Stimulated activated CD4-positive, alpha-beta T cell treated with anti-CD3 and anti-CD28 coated beads, Interleukin-15, amount 100 ng/mL, for 48 hours (primary cell): ENCODE data around the gene ADAMTSL4.
"Not testable (repeated sequence)": the region's sequence is repeated elsewhere in the genome, so short reads cannot be mapped to it uniquely, and the experiment has no call there.

Source experiments
- DNase-seq, 2 donors: peaks; one replicate each; pipeline ENCODE4 v3.0.0-alpha.2; 2020; ENCODE audit warnings: low read depth in 2 of 2

Gene ADAMTSL4

GRCh38 chr1:150555198-150555970, 6.2 kb downstream of the ADAMTSL4 start:
- DNase-seq: no peak

GRCh38 chr1:150555971-150556865, 7.0 kb downstream of the ADAMTSL4 start:
- DNase-seq: no peak

GRCh38 chr1:150557065-150557600, 7.9 kb downstream of the ADAMTSL4 start:
- no peak for DNase-seq

- no peak for DNase-seq
These were observed 8.6 kb downstream of the ADAMTSL4 start for GRCh38 chr1:150557813-150558212.

GRCh38 chr1:150558303-150558704, 9.1 kb downstream of the ADAMTSL4 start:
- no peak for DNase-seq

- DNase-seq: no peak
These were observed 9.8 kb downstream of the ADAMTSL4 start for GRCh38 chr1:150558761-150559655.

GRCh38 chr1:150559656-150560010, 10.4 kb downstream of the ADAMTSL4 start:
- DNase-seq: no peak

GRCh38 chr1:150560011-150560438, 10.8 kb downstream of the ADAMTSL4 start:
- peak in 1 of 2 donors; percentile 76 for DNase-seq

- DNase-seq: peak; percentile 80 to 85
These were observed 11.5 kb downstream of the ADAMTSL4 start for GRCh38 chr1:150560576-150561253.

- DNase-seq: peak in 1 of 2 donors; percentile 67
These were observed 12.2 kb downstream of the ADAMTSL4 start for GRCh38 chr1:150561254-150561973.

- peak; percentile 85 to 89 for DNase-seq
These were observed 12.8 kb downstream of the ADAMTSL4 start for GRCh38 chr1:150561974-150562445.

- DNase-seq: peak; percentile 75 to 77
These were observed 13.5 kb downstream of the ADAMTSL4 start for GRCh38 chr1:150562446-150563339.

- no peak for DNase-seq
These were observed 14.3 kb downstream of the ADAMTSL4 start for GRCh38 chr1:150563340-150564038.

GRCh38 chr1:150564051-150564991, 15.1 kb downstream of the ADAMTSL4 start:
- DNase-seq: no peak

GRCh38 chr1:150565240-150565991, 16.2 kb downstream of the ADAMTSL4 start:
- not testable (repeated sequence) for DNase-seq

- no peak for DNase-seq
These were observed 17.6 kb downstream of the ADAMTSL4 start for GRCh38 chr1:150566589-150567340.
